ELR (cell line): ENCODE data around the gene TDRD3.
"Not testable (repeated sequence)": the region's sequence is repeated elsewhere in the genome, so short reads cannot be mapped to it uniquely, and the experiment has no call there.

Experiments used
- DNase-seq: peaks from one replicate; pipeline ENCODE4 v3.0.0-alpha.2; 2015; ENCODE audit warnings: low read depth

Gene TDRD3

GRCh38 chr13:60396783-60397703 lies at the start of gene TDRD3:
TSS of gene TDRD3 (plus strand) at chr13:60397220. CDS start at chr13:60397365, 145 bp downstream.
- DNase-seq, result peak; percentile 89

- no peak for DNase-seq
These were observed 49.3 kb upstream of the TDRD3 start for GRCh38 chr13:60347690-60348089.

- DNase-seq, result no peak
These were observed 48.9 kb upstream of the TDRD3 start for GRCh38 chr13:60348097-60348496.

GRCh38 chr13:60351326-60351725 lies 45.7 kb upstream of the TDRD3 start:
- DNase-seq, result peak; percentile 22

GRCh38 chr13:60351855-60352615 lies 45.0 kb upstream of the TDRD3 start:
- DNase-seq, result no peak

- DNase-seq, result no peak
These were observed 44.4 kb upstream of the TDRD3 start for GRCh38 chr13:60352644-60353043.

- DNase-seq, result no peak
These were observed 42.0 kb upstream of the TDRD3 start for GRCh38 chr13:60355056-60355455.

GRCh38 chr13:60356970-60357369 lies 40.0 kb upstream of the TDRD3 start:
- DNase-seq, result no peak

GRCh38 chr13:60358453-60358852 lies 38.6 kb upstream of the TDRD3 start:
- no peak for DNase-seq

- no peak for DNase-seq
These were observed 33.7 kb upstream of the TDRD3 start for GRCh38 chr13:60363288-60363687.

- DNase-seq, result peak; percentile 25
These were observed 27.8 kb upstream of the TDRD3 start for GRCh38 chr13:60369242-60369641.

- DNase-seq, result no peak
These were observed 26.7 kb upstream of the TDRD3 start for GRCh38 chr13:60370343-60370742.

GRCh38 chr13:60372141-60372540 lies 24.9 kb upstream of the TDRD3 start:
- no peak for DNase-seq

GRCh38 chr13:60379282-60379681 lies 17.7 kb upstream of the TDRD3 start:
- DNase-seq, result not testable (repeated sequence)

GRCh38 chr13:60379837-60380565 lies 17.0 kb upstream of the TDRD3 start:
- peak; percentile 23 for DNase-seq

GRCh38 chr13:60384911-60385310 lies 12.1 kb upstream of the TDRD3 start:
- DNase-seq, result no peak

- DNase-seq, result no peak
These were observed 10.8 kb upstream of the TDRD3 start for GRCh38 chr13:60386250-60386649.

- no peak for DNase-seq
These were observed 4.9 kb upstream of the TDRD3 start for GRCh38 chr13:60392131-60392530.

GRCh38 chr13:60395971-60396782 lies 843 bp upstream of the TDRD3 start:
- DNase-seq, result peak; percentile 92

GRCh38 chr13:60397704-60398378 lies 821 bp downstream of the TDRD3 start:
- DNase-seq, result peak; percentile 69

- peak; percentile 3 for DNase-seq
These were observed 1.4 kb downstream of the TDRD3 start for GRCh38 chr13:60398379-60398891.
